ENCODE measurements around the gene EHBP1. TPM values are rescaled to one million over a fixed set of nuclear protein-coding genes. Genes with fewer than 3 reads are reported as not detected.

The EHBP1 gene
- polyA plus RNA-seq, 1 of the 3 experiments (the other 2 are of a cell fraction): 62.7 TPM

GRCh38 chr2:63012541-63012940 lies 307.0 kb downstream of the EHBP1 start (continued):
- TF ChIP-seq RFX5 (IDR thresholded peaks at IDR 0.05; ENCODE audit: low read length): no peak
- no peak for TF ChIP-seq TEAD4 (IDR thresholded peaks at IDR 0.05; ENCODE audit: borderline replicate concordance, insufficient read depth)
- no peak for TF ChIP-seq NFIC (IDR thresholded peaks at IDR 0.05; ENCODE audit: borderline replicate concordance)
- no peak for TF ChIP-seq SIN3A (IDR thresholded peaks at IDR 0.05; ENCODE audit: borderline replicate concordance, low read depth, low read length)

GRCh38 chr2:63013438-63013837 lies 307.9 kb downstream of the EHBP1 start:
- DNase-seq: no peak
- Histone ChIP-seq H3K9ac (no peak overlapping the region), H3F3A (replicated peaks; ENCODE audit: insufficient read depth) (peaks cover 13% of the 10 kb centered on the region), H3K4me1 (ENCODE audit: control insufficient read depth in 1 of 2, insufficient read depth in 2 of 2, low read depth in 1 of 2, low read length in 1 of 2) (no peaks in the 10 kb centered on the region), H3K79me2 (ENCODE audit: insufficient read depth) (no peaks in the 10 kb centered on the region), H3K36me3 (replicated peaks in 1 of 2; ENCODE audit: control insufficient read depth in 1 of 2, insufficient read depth in 2 of 2, low read length in 1 of 2) (peaks cover 34 to 45% of the 10 kb centered on the region in 2 experiments), H3K27me3 (ENCODE audit: insufficient read depth) (no peaks in the 10 kb centered on the region), H3K9me3 (no peaks in the 10 kb centered on the region), H3K4me2 (no peak overlapping the region), H3K27ac (ENCODE audit: low read depth in 2 of 2, low read length in 1 of 2) (no peak overlapping the region), H2AFZ (ENCODE audit: low read depth) (no peak overlapping the region), H3K9me2 (no peaks in the 10 kb centered on the region; the same call in 1 of the 2 replicates), H4K20me1 (ENCODE audit: insufficient read depth) (no peaks in the 10 kb centered on the region), H3K4me3 (ENCODE audit: low read depth in 2 of 2, low read length in 1 of 2) (no peak overlapping the region)
- 97% methylated on average over 8 of the region's 8 CpGs for WGBS (ENCODE audit: low lambda C conversion rate)
- ChIA-PET CTCF (interaction anchor here (0.9 to 2.4 kb wide), 3 partner anchors 10 to 238 kb away, joined by 3 to 5 read pairs (median 4); no protein-coding TSS in a partner anchor), POLR2A (no interaction called here)
- TF ChIP-seq RFX5 (IDR thresholded peaks at IDR 0.05; ENCODE audit: low read length) (no peak), NFIC (IDR thresholded peaks at IDR 0.05; ENCODE audit: borderline replicate concordance) (no peak)

- TF ChIP-seq EZH2phosphoT487 (IDR thresholded peaks at IDR 0.05; ENCODE audit: borderline replicate concordance, low read depth): no peak
- TF ChIP-seq IRF3 (IDR thresholded peaks at IDR 0.05; ENCODE audit: low read depth, low read length): no peak
- TF ChIP-seq FOSL2 (IDR thresholded peaks at IDR 0.05; ENCODE audit: borderline replicate concordance, low read depth): no peak
- TF ChIP-seq SMC3 (IDR thresholded peaks at IDR 0.05; ENCODE audit: low read depth, low read length): no peak
- no peak for TF ChIP-seq NRF1 (IDR thresholded peaks at IDR 0.05; ENCODE audit: low read depth, low read length)
- no peak for TF ChIP-seq RAD21 (IDR thresholded peaks at IDR 0.05; ENCODE audit: low read length)
- TF ChIP-seq YY1 (IDR thresholded peaks at IDR 0.05; ENCODE audit: low read depth): no peak
- no peak for TF ChIP-seq POLR2AphosphoS5 (IDR thresholded peaks at IDR 0.05; ENCODE audit: low read depth, low read length)
- no peak for TF ChIP-seq TCF12 (IDR thresholded peaks at IDR 0.05)
- no peak for TF ChIP-seq MAX (IDR thresholded peaks at IDR 0.05; ENCODE audit: low read depth)
- no peak for TF ChIP-seq CHD2 (IDR thresholded peaks at IDR 0.05; ENCODE audit: low read length, partially characterized antibody)
- CTCF ChIA-PET: no interaction called here
- no peaks in the 10 kb centered on the region for H4K20me1 ChIP-seq (ENCODE audit: insufficient read depth)
Measured at GRCh38 chr2:63015389-63015788, 309.9 kb downstream of the EHBP1 start.

More at GRCh38 chr2:63015389-63015788, 309.9 kb downstream of the EHBP1 start:
- POLR2A ChIA-PET: no interaction called here
- H3K36me3 ChIP-seq (replicated peaks in 1 of 2; ENCODE audit: control insufficient read depth in 1 of 2, insufficient read depth in 2 of 2, low read length in 1 of 2): peaks cover 34 to 38% of the 10 kb centered on the region in 2 experiments
- peaks cover 13% of the 10 kb centered on the region for H3F3A ChIP-seq (replicated peaks; ENCODE audit: insufficient read depth)
- H3K9ac ChIP-seq: no peak overlapping the region
- WGBS (ENCODE audit: low lambda C conversion rate): 98% methylated on average over 3 of the region's 3 CpGs
- H3K4me3 ChIP-seq (ENCODE audit: low read depth in 2 of 2, low read length in 1 of 2): no peak overlapping the region
- H3K4me1 ChIP-seq (ENCODE audit: control insufficient read depth in 1 of 2, insufficient read depth in 2 of 2, low read depth in 1 of 2, low read length in 1 of 2): no peaks in the 10 kb centered on the region
- no peaks in the 10 kb centered on the region for H3K27me3 ChIP-seq (ENCODE audit: insufficient read depth)
- H2AFZ ChIP-seq (ENCODE audit: low read depth): no peak overlapping the region
- H3K9me2 ChIP-seq: no peaks in the 10 kb centered on the region
- H3K9me3 ChIP-seq: no peaks in the 10 kb centered on the region
- no peak overlapping the region for H3K27ac ChIP-seq (ENCODE audit: low read depth in 2 of 2, low read length in 1 of 2)
- no peak for DNase-seq
- H3K79me2 ChIP-seq (ENCODE audit: insufficient read depth): no peaks in the 10 kb centered on the region
- no peak overlapping the region for H3K4me2 ChIP-seq
